OCI-M1 (cell line): Measurements from ENCODE around the gene NSRP1.
"Not testable (repeated sequence)": the region's sequence is repeated elsewhere in the genome, so short reads cannot be mapped to it uniquely, and the experiment has no call there.

Experiments
- DNase-seq: peaks from one replicate; lab custom pipeline; 2025; lab: John Stamatoyannopoulos, UW

The NSRP1 gene

DNA sequence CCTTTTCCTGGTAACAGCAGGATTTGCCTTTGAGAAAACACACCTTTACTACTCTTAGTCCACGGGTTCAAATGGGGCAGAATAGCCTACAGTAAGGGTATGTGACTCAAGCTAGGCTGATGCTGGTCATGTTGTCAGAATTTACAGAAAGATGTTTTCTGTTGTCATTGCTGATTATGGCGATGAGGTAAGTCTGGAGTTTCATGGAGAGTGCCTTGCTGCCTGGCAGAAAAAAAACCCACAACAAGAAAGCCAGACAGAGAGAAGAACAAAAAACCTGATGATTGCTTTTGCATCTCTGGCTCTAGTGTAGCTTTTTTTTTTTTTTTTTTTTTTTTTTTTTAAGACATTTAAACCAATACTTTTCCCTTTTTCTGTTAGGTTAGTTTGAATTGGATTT, 71.0 kb downstream of the NSRP1 start:
- no peak for DNase-seq

DNA sequence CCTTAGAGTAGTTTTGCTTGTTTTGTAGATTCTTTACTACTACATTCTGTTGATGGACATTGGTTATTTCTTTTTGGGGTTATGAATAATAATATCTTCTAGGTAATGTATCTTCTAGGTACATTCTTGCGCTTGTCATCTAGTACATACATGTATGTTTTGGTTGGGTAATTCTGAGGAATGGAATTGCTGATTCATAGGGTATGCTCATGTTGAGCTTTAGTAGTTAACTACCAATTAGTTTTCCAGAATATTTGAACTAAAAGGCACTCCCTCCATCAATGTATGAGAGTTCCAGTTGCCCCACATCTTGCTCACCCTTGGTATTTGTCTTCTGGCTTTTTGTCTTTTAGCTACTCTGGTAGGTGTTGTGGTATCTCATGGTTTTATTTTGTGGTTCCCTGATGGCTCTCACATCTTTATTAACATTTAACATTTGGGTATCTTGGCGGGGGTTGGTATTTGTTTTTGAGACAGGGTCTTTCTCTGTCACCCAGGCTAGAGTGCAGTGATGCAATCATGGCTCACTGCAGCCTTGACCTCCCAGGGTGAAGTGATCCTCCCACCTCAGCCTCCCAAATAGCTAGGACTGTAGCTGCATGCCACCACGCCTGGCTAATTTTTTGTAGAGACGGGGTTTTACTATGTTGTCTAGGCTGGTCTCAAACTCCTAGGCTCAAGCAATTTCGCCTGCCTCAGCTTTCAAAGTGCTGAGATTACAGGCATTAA, 71.8 kb downstream of the NSRP1 start:
- DNase-seq, result no peak

DNA sequence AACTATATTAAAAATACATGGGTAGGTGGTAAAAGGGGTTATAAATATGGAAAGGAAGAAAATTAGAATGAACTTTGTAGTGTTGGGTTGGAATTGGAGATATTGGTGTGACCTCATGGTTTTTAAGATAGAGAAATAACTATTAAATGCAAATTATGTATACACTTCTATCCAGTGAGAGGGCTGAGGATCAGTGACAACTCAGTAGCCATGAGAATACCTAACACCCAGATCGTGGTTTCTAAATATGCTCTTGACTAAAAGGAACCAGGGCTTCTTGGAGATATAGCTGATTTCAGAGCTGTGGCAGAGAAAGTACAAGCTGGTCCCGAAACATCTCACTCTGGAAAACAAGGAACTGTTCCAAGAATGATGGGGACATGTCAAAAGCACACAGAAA, 74.5 kb downstream of the NSRP1 start:
- DNase-seq, result no peak

DNA sequence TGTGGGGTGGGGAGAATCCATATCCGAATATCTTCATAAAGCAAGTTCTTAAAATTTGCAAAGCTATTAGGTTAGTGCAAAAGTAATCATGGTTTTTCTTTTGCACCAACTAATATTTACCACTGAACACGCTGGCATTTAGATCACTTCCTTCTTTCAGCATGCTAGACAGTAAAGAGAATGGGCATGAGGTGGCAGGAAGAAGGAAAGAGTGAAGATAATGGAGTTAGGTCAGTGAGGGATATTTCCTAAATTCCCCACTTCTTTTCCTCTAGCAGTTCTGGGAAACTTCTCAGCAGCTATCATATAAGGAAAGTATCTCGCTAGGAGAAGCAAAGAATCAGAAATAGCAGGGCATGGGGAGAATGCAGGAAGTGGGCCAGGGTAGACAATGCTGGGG, 79.9 kb downstream of the NSRP1 start:
- no peak for DNase-seq

DNA sequence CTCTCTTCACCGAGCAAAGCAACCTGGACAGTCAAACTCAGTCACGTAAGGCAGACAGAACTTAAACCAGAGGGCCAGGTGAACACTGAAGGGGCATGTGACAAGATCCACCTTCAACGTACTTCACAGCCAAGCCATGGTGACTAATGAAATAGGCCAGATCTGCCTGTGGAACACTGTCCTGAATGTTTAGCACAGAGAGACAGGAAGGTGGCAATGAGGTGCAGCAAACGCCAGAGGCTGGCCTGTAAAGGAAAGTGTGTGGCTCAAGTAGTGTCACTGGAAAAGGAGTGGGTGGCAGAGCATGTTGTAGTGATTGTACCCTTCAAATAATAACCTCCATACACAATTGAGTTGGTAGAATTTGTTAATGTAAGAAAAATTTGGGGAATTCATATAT, 80.8 kb downstream of the NSRP1 start:
- no peak for DNase-seq

DNA sequence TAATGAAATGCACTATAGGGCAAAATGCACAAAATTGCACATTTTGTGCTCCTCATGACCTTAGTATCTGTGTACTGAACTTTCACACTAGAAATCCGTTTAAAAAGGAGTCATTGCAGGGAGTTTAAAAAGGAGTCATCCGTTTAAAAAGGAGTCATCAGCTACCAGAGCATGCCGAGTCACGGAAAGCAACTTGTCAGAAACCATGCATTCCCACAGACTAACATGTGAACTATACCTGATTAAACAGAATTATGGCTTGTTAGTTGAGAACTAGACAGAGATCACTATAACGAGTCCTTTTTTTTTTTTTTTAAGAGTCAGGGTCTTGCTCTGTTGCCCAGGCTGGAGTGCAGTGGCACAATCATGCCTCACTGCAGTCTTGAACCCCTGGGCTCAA, 83.0 kb downstream of the NSRP1 start:
- no peak for DNase-seq

DNA sequence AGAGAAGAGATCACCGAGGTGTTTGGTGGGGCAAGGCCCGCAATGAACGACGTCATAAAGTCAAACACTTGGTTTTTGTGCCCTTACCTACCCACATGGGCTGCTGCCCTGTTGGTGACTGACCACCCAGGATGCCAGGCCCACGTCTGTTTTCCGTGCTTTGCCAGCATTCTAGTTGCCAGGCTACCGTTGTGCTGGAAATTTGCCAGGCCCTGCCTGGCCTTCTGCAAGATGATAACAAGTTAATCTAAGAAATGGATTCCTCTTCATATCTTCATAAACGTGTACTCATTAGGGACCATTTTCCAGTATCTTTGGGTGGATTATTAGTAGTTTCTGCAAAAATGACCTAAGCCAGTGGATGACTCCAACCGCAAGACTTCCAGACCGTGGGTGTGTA, 83.5 kb downstream of the NSRP1 start:
- no peak for DNase-seq

DNA sequence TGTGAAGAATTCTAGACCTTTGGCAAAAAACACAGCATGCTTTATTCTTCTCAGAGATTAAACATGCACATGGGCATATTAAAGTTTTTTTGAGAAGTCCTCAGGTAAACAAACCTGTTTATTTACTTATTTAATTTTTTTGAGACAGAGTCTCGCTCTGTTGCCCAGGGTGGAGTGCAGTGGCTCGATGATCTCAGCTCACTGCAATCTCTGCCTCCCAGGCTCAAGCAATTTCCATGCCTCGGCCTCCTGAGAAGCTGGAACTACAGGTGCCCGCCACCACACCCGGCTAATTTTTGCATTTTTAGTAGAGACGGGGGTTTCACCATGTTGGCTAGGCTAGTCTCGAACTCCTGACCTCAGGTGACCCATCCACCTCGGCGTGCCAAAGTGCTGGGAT, 84.0 kb downstream of the NSRP1 start:
- DNase-seq, result not testable (repeated sequence)

DNA sequence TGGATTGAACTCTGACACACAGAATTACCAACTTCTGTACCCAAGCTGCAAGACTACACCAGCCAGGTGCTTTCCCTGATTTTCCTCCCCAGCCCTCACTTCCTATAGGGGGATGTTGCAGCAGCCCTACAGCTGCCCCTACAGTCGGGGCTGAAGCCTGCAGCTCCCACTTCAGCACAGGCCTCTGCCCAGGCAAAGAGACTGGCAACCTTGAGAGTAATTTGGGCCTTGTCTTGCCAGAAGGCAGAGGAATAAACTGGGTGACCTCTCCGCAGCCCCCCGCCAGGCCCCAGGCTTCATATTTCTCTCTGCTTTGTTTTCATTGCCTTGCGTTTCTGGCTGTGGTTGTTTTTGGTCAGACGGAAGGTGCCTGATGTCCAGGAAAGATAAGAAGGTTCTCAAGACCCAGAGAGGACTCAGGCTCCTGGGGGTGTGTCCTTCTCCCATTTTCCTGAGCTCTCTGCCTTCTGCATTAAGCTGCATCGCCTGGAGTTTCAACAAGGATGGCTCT, 86.9 kb downstream of the NSRP1 start:
- no peak for DNase-seq

DNA sequence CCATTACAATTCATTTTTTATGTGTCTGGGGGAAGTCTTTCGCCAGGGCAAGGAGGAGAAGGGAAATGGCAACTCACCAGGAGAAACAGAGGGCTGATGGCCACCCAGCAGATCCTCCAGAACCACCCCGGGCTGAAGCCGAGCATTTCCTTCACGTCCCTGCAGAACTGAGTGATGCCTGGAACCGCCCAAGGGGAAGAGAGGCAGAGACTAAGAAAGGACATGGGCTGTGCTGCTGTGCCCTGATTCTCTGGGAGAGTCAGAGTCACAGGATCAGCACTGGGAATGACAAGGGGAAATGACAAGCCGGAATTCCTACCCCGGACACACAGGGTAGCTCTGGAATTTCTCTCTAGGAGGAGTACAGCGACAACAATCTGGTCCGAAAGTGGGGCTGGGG, 91.0 kb downstream of the NSRP1 start:
- DNase-seq, result no peak

DNA sequence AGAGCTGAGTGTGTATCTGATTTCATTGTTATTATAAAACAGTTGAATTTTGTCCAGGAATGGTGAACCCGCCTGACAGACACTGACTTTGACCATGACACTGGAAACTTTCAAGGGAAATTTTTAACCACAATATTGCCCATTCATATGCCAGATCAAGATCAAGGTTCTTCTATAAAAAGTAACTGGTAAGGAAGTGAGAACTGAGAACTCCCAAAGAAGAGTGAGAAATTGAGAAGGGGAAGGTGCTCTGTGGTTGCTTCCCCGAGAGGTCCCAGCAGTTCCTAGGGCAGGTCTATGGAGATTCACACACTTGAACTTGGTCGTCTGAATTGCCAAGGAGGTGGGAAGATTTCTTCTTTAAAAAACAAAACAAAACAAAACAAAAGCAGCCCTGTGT, 91.6 kb downstream of the NSRP1 start:
- DNase-seq, result peak; percentile 36

DNA sequence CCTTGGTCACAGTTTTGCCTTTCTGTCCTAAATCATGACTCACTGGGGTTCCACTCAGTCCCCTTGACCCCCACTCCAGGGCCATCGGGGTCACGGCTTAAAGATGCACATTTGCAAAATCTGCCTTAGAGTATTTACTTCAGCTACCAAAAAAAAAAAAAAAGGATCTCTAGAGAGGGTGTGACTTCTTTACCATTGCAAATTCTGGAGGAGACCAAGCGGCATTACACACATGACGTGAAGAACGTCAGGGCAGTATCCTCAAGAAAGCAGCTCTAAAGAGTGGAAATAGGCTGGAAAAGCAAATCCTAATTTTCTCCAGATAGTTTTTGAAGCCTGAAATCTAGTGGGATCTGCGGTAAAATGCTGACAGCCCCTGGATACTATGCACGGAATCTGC, 93.3 kb downstream of the NSRP1 start:
- no peak for DNase-seq

DNA sequence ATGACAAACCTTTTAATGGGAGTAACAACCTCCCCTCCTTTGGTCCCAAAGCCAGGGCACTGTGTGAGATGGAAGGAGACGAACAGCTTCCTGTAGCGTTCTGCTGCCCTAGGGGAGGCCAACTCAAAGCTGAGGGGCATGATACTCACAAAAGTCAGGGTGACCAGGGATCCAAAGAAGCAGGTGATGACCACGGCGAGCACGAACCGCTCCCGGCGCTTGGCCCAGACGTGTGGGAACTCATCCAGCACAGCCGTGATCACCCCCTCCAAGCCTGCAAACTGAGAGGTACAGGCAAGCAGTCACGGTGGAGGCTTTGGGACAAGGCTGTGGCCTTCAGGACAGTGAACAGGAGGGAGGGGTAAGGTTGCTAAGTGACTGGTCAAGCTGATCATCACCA, 93.8 kb downstream of the NSRP1 start:
- no peak for DNase-seq

DNA sequence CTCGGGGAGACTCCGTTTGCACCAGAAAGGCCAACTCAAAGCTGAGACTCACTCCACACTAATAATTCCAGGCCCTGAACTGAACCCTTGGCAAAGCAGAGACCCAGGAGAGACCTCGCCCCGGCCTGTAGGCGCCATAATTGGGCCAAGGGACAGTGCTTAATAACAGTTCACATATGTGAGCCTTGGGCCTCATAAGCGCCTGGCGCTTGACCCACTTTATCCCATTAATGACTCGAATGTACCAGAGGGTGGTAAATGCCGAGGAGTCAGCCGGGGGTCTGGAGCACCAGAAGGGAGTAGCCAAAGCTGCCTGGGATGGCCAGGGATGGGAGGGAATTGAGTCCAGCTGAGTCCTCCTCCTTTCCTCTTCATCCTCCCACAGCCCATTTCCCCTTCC, 94.3 kb downstream of the NSRP1 start:
- no peak for DNase-seq

DNA sequence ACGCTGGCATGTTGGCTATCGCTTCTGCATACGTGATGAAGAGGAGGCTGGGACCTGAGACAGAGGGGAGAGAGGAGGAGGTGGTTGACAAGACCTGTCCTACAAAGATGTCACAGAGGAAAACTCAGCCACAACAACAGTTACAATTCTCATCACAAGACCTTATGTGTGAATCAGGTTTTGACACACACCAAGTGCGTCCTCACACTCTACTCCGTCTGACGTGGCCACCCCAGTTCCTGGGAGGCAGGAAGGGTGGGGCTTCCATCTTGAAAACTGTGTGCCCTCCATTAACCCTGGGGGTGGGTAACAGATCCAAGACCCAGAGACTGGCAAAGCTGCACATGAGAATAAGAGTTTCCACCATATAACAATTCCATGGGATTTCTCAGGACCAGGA, 94.8 kb downstream of the NSRP1 start:
- no peak for DNase-seq

DNA sequence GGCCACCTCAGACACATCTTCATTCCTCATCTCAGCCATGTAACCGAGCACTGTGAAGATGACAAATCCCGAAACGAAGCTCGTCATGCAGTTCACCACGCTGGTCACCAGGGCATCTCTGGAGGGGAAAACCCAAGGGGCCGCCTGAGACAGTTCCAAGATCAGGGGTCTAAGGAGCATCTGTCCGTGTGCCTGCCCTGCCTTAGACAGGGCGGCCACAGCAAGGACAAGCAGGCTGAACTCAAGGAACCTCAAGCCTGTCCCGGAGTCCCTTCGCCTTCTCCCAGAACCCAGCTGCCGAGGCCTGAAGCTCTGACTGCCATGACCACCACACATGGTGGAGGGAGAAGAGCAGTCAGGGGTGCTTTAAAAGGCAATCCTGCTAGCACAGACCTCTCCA, 96.1 kb downstream of the NSRP1 start:
- DNase-seq, result no peak

DNA sequence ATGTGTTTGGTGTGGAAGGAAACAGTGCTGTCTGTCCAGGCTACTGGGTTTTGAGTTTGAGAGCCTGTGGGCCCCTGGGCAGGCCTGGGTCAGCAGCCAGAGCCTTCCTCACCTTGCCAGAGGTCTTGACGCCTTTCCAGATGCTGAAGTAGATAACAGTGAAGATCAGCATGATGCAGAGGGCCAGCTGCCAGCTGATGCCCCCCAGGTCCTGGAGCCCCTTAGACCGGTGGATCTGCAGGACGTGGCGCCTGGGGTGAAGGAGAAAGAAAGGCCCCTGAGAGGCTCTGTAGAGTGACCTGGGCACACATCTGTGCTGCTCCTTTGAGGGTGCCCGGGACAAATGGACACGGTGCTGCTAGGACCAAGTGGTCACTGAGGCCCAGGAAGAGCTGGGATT, 100.4 kb downstream of the NSRP1 start:
- no peak for DNase-seq

DNA sequence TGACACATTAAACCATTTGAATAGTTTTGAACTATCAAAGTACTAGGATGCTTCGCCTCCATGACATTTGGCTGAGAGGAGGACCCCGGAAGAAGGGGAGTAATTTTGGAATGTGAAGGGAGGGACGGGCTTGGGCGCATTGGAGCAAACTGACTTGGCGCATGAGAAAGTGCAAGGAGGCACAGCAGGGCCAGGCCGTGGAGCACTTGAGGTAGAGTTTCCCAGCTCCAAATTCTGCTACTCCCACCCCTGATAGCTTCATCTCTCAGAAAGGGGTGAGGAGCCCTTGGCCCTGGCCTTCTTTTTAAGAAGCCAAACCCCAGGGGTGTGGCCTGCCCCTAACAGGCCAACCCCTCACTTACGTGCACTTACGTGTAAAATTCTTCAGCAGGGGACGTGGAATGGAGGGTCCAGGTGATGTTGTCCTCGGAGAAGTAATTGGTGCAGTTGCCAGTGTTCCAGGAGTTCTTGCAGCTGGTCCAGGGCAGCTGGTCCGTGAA, 101.2 kb downstream of the NSRP1 start:
- DNase-seq, result no peak

DNA sequence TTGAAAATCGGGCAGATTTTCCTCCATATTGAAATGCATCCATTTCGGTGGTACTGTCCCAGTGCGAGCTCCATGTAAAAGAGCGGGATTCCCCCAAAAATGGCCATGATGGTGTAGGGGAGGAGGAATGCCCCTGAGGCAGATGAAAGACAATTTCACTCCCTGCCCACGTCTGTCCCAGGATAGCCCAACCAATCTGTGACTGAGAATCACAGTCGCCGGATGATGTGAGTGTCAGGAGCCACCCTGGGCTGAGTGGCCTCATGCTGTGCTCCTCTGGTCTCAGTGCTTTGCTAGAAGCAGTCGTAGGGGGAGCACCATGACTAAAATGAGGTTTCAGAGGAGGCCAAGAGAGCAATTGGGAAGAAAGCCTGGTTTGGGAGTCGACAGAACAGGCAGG, 102.2 kb downstream of the NSRP1 start:
- DNase-seq, result no peak

DNA sequence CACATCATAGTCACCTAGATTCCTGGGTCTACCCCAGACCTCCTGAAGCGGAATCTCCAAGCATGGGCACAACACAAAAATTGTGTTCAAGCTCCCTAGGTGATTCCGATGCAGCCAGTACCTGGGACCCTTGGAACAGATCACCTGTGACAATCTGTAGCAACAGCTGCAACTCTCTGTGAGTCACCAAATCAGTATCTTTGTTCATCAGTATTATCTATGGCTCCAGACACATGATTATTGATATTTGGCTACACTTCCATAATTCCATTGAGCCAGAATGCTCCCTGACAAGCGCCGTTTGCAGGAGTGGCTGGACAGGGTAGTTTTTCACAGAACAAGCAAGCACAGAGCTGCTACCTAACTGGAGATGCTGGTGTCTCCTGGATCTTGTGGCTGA, 102.7 kb downstream of the NSRP1 start:
- no peak for DNase-seq

DNA sequence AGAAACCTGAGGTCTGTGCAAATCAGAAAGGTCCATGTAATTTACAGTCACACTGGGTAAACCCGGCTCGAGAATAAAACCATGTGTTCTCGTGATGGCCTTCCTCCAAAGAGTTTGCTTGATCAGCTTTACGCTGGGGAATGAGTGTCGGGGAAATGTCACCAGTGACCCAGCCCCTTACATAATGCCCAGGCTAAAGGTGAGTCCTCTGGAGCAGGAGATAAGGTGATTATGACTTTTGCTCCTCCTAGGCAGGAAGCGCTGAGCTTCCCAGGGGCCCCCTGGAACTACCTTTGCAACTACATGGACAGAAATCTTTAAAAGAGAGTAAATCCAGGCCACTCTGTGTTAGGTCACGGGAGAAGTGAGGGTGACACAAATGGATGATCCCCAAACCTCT, 103.2 kb downstream of the NSRP1 start:
- DNase-seq, result no peak

DNA sequence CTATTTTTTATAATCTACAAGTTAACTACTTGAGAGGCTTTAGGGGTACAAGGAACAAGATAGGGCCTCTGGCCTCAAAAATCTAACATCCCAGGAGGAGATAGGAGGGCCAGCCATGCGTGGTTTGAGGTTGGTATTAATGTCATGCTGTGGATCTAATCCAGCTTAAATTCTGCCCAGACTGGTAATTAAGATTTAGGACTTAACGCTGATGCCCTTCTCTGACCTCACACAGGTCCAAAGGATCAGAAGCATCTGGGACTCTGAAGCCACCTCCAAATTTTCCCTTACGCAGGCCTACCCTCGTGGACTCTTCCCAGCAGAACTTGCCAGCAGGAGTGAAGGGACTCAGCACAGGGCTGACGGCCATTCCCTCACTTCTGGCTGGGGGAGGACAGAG, 103.8 kb downstream of the NSRP1 start:
- DNase-seq, result no peak

DNA sequence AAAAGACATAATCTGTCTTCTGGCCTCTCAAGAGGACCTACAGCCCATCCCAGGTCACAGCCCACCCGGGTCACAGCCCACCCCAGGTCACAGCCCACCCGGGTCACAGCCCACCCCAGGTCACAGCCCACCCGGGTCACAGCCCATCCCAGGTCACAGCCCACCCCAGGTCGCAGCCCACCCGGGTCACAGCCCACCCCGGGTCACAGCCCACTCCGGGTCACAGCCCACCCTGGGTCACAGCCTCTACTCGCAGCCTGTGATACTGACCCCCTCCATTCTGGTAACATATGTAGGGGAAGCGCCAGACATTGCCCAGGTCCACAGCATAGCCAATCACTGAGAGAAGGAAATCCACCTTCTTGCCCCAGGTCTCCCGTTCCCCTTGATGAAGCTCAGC, 104.7 kb downstream of the NSRP1 start:
- DNase-seq, result no peak

DNA sequence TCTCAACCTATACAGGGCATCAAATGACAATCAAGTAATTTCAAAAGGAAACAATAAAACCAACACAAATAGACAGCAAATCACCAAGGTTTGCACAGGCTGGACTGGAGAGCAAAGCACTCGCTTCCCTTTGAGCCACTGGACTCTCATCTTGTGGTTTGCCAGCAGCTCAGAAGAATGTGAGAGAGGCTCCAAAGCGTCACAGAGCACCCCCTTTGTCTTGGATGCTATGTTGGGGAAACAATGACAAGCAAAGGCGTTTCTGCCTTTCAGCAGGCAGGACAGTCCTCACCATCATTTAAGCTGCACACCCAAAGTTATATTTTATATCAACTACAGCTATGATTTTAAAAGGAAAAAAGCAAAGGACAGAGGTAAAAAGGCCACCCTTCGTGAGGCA, 105.6 kb downstream of the NSRP1 start:
- no peak for DNase-seq
